HG03378 (cell line): ENCODE measurements around the gene EBPL.
"Not testable (repeated sequence)": the region's sequence is repeated elsewhere in the genome, so short reads cannot be mapped to it uniquely, and the experiment has no call there.

Experiments used
- ATAC-seq: cut with Tn5 transposase; IDR thresholded peaks from one replicate; pipeline ENCODE4 v1.9.1; 2021; ENCODE audit warnings: mild to moderate bottlenecking, moderate library complexity; ENCODE audit not compliant: unreplicated experiment

Gene EBPL

DNA sequence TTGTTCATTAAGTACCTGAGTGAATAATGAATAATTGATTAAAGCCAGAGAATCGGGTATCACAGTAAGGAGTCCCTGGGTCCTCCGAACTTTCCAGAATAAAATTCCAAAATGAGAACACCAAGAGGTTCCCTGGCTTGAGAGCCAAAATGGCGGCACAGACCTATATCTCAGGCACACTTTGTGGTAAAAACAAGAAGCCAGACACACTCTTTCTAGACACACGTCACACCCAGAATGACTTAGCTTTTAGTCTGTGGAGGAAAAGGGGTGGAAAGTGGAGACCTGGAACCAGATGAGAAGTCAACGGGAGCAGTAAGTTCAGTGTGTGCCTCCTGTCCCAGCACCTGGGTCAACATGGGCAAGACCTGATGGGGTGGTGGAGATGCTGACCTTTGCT lies 54.6 kb downstream of the EBPL start:
- ATAC-seq, result no peak

DNA sequence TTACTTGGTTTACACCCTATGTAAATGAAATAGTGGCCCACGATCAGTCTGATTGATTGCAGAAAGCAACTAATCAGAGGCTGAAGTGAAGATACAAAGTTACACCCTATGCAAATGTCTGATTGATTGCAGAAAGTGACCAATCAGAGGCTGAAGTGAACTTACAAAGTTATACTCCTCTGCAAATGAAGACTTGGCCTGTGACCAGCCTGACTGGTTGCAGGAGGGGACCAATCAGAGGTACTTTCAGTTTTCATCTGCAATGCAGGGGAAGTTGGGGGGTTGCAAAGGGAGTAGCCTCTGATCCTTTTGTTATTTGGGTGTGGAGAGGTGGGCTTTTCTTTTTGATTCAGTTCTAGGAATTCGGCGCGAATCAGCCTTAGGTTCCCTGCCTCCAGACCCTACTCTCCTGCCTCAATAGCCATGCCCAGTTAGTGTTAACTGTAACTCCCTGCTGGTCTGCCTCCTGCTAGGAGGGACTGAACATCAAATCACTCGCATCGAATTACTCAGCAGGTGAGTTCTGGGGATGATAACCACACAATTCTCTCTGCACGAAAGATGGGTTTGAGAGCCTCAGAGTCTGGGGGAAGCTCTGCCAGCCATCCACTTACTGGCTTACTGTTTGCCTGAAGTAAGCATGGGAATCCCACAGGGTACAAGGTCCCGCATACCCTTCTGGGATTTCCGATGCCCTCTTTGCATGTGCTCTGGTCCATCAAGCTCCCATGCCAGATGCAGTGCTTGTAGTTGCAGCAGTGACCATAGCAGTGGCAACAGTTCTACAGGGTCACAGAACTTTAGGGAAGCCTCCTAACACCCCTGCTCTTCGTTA lies 55.5 kb downstream of the EBPL start:
- no peak for ATAC-seq

DNA sequence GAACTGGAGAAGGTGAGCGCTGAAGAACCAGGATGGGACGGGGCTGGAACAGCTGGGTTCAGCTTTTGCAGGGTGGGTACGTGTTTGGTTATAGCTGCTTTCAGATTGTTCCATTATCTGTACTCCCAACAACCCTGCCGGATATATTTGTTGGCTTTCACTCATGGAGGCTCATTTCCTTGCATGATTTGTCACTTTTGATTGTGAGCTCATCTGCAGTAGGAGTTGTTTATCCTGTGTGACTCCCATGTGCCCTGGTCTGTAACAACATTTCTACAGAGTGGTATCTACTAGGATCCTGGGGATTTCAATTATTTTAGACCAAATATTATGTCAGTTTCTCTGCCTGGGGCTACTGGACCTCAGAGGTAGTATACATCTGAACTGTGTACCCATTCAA lies 57.6 kb downstream of the EBPL start:
- ATAC-seq, result no peak

DNA sequence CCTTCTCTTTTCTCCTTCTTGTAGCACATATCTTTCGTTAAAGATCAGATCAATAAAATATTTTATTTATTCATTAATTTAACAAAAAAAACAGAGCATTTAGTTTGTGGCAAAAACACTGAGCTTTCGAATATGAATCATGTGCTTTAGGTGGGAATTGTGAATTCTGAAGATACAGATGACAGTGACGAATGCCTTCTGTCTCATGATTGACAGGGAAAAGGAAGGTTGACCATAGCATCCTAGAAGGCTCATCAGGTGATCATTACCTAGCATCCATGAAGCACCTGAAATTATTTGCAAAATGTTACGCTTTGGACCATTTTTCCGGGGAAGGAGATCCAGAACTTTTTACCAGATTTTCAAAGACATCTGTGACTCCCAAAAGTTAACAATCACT lies 59.1 kb downstream of the EBPL start:
- ATAC-seq, result no peak

DNA sequence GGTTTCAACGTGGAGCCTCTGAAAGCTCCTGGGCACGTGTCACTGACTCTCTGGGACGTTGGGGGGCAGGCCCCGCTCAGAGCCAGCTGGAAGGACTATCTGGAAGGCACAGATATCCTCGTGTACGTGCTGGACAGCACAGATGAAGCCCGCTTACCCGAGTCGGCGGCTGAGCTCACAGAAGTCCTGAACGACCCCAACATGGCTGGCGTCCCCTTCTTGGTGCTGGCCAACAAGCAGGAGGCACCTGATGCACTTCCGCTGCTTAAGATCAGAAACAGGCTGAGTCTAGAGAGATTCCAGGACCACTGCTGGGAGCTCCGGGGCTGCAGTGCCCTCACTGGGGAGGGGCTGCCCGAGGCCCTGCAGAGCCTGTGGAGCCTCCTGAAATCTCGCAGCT lies 60.7 kb downstream of the EBPL start:
- ATAC-seq, result no peak

DNA sequence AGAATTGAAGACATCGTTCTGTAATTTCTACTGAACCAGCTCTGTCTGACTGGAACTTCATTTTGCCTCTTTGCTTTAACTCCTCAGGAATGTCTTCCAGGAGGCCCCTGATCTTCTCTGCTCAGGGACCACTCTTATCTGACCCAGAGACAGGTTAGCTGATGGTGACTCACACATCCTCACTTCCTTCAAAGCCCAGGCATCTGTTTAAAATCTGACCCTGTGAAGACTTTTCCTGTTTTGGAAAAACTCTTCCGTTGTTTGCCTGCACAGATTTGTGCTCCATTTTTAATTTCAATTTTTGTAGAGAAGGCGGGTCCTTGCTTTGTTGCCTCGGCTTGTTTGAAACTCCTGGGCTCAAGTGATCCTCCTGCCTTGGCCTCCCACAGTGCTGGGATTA lies 61.3 kb downstream of the EBPL start:
- no peak for ATAC-seq

DNA sequence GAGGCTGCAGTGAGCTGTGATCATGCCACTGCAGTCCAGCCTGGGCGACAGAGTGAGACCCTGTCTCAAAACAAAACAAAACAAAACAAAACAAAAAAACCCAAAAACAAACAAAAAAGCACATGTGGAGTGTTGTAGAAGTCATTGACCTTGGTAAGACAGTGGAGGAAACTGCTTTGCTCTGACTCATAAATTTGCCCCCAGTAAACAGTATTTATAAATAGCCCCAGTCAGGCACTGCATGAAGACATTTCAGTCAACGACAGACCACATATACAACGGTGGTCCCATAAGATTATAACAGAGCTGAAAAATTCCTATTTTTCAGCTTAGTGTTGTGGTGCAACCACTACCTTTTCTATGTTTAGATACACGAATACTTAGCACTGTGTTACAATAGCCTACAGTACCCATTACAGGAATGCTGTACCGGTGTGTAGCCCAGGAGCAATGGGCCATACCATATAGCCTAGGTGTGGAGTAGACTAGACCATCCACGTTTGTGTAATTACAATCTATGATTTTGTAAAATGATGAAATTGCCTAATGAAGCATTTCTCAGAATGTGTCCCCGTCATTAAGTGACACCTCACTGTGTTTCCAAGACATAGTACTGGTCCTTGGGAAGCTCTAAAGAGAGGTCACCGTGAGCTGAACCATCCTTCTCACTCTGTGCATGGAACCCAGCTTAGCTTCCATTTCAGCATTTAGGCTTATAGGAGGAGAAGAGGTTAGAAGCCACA lies 61.9 kb downstream of the EBPL start:
- ATAC-seq, result peak; percentile 34

DNA sequence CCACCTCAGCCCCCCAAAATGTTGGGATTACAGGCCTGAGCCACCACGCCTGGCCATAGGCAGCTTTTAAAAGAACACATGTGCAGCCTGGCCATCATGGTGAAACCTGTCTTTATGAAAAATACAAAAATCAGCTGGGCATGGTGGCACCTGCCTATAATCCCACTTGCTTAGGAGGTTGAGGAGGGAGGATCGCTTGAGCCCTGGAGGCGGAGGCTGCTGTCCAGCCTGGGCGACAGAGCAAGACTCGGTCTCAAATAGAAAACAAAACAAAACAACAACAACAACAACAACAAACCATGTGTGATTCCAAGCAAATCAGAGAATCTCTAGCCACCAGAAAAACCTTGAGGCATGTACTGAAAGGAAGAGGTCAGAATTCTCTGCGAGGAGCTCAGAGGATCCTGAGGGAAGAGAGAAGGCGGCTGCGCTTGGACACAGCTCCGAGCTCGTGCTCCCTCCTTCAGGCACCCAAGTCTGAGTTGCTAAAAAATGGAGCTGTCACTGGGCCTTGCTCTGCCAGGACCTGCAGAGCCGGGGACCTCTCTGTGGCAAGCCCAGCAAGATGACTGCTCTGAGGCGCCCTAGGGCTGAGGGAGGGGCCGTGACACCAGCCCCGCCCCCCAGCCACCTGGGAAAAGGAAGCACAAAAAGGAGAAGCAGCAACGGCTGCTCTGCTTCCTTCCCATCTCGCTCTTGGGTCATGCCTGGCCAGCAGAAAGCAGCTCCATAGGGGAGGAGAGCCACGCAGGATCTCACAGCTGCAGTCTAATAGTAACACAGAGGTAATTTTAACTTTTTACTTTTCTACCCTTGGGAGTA lies 63.2 kb downstream of the EBPL start, which contains the start of gene ARL11:
TSS of gene ARL11 (plus strand) at position 677 of the 822 bp plus-strand sequence. CDS start 1,941 bp downstream, outside the sequence.
- ATAC-seq, result peak; percentile 83

DNA sequence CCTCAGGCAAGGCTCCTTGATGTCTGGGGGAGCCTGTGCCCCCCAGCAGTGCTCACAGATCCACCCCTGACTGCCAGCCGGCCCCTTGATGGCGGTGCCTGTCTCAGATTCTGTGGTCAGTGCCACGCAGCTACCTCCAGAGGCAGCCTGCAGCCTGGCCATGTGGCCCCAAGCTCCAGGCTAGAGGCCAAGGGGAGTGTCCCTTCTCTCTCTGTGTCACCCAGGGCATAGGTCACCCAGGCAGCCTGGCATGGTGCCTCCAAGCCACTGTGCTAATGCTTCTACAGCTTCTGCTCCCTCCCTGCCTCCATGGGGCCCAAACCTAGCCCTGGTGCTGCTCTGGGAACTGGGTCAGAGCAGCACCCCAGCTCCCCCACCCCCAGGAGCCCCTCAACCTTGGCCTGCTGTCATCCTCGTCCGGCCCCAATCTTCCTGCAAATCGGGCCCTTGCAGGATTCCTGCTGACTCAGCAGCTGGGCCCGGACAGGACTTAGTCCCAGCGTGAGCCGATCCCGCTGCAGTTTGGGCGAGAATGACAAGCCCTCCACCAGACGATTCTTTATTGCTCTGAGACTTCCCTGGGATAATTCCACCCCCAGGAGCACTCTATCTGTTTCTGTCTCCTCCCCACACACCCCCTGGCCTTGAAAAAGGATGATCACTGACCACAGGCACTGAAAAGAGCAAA lies 65.8 kb downstream of the EBPL start:
- no peak for ATAC-seq

DNA sequence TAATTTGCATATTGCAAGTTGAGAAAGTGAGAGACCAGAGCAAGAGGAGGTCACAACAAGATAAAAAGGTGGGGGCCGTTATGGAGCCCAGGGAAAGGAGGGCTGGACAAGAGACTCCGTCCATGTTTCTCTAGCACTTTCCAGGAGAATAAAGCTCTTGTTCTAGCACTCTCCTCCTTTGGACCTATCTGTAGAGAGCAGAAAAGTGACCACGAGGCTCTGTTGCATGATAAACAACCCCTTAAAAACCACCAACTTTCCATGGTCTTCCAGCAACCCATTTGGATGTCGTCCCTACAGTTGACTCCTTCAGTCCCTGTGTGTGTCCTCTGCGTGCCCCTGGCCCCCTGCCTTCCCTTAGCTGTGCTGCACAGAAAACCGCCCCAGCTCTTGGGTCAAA lies 67.1 kb downstream of the EBPL start:
- ATAC-seq, result no peak

DNA sequence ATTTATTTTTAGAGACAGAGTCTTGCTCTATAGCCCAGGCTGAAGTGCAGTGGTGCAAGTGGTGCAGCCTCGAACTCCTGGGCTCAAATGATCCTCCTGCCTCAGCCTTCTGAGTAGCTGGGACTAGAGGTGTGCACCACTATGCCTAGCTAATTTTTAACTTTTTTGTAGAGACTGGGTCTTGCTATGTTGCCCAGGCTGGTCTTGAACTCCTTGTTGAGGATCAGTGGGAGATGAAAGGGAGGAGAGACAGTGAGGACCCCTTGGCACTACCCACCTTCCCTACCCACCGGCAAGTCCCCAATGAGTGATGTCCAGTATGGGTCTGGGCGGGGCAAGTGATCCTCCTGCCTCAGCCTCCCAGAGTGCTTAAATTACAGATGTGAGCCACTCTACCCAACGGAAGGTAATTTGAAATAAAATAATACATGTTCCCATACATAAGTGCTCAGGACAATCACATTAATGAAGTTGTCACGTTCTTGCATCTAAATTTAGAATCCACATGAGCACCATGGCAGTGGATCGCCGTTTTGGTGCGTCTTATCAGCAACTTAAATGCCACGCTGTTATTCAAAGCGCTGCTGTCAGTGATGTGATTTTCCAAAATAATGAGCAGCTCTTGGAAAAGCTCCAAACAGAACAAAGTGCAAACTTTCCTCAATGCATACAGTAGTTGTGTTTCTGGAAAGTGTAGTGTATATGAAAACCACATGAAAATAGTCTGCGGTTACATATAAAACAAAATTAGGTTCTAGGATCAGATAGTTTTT lies 68.9 kb downstream of the EBPL start:
- no peak for ATAC-seq

DNA sequence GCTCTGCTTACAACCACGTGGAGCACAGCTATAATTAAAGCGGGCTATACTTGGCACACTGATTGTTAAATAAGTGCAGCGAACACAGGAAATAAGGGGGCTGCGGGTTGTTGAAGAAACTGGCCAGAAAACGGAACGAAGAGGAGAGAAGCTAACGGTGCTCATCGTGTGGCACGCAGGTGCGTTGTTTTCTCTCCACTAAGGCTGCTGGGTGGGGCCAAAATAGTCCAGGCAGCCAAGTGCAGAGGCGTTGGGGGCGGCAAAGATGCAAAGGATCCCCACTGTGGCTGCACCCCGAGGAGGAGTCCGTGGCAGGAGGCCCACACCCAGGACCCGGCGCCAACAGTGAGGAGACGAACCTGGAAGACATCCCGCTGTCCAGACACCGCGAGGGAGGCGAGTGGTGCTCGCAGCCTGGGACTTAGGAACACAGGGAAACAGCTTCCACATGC lies 71.1 kb downstream of the EBPL start:
- peak; percentile 82 for ATAC-seq

DNA sequence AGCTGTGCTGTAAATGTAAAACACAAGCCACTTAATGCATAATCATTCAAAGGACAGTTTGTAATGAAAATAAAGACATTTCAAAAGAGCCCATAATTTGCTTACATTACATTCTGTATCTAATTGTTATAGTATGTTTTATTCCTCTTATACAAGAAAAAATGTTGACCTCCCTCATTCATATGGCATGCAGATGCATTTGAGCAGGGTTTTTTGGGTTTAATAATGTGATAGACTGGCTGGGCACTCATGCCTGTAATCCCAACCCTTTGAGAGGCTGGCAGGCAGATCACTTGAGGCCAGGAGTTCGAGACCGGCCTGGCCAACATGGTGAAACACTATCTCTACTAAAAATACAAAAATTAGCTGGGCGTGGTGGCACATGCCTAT lies 74.6 kb downstream of the EBPL start:
- no peak for ATAC-seq

DNA sequence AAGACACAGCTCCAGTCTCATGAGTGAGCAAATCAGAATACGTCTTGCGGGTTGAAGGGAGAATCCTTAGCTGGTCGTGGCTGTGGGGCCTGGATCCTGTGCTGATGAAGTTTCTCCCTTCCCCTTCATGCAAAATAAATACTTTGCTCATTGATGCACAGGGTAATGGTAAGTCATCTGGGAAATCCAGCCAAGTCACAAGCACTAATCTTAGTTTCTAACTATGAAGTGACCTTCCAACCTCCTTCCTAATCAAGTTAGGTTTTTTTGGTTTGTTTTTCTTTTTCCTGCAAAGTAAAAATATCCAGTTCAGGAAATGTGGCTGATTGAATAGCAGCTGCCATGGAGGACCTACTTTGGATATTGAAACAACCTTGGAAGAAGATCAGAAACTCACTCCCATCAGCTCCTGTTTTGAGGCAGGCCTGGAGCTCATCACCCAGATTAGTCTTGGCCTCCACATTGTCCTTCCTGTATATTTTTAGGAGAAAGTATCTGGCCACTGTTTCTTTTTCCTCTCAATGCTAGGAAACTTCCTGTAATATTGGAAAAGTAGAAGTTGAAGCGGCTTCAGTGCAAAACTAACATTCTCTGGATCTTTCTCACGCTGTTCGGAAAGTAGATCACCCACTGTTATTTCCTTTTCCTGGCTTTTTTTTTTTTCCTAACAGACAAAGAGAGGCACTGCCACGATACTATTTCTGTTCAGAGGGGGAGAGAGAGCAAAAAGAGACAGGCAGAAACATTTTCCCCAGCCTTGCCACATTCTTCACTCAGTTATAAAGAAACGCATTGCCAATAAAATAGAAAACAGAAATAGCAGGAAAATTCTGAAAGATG lies 75.2 kb downstream of the EBPL start:
- no peak for ATAC-seq

DNA sequence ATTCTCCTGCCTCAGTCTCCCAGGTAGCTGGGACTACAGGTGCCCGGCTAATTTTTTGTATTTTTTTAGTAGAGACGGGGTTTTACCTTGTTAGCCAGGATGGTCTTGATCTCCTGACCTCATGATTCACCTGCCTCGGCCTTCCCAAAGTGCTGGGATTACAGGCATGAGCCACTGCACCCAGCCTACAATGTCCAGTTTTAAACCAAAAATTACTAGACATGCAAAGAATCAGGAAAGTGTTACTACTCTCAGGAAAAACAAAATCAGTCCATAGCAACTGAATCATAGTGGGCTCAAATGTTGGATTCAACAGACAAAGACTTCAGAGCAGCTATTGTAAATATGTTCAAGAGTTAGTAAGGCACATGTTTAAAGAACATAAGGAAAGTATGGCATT lies 79.2 kb downstream of the EBPL start:
- not testable (repeated sequence) for ATAC-seq
